Endometrial microvascular endothelial cells (primary cell): Measurements from ENCODE around the gene PDZD4. TPM values are rescaled to one million over a fixed set of nuclear protein-coding genes. Genes with fewer than 3 reads are reported as not detected.

Experiments
- in situ Hi-C: cut with HindIII; loops from 2 replicates; pipeline ENCODE4 v1.10.0; 2017; ENCODE audit warnings: low sequenced_read_pairs, low pct_unique_long_range_greater_than_20kb; ENCODE audit errors: inconsistent ontology term
- total RNA-seq: library from RNA; depleted of rRNA; stranded (reverse); fragments of >200 nt; gene quantifications from one replicate; pipeline ENCODE4 v1.2.3, GENCODE V29; 2015; ENCODE audit errors: inconsistent ontology term

Gene PDZD4
- total RNA-seq, 1 donor from 2014 or later, result not detected

- in situ Hi-C loops, result no loop called here
Observed at GRCh38 chrX:153797415-153798015, 32.8 kb downstream of the PDZD4 start.

GRCh38 chrX:153794897-153795816 lies 35.2 kb downstream of the PDZD4 start:
- in situ Hi-C loops, result no loop called here

GRCh38 chrX:153794018-153794896 lies 36.1 kb downstream of the PDZD4 start, which contains the start of the genes IDH3G and SSR4:
IDH3G (minus strand) TSS chrX:153794375; CDS start chrX:153794326, 49 bp downstream.
SSR4 (plus strand) TSS chrX:153794668; CDS start chrX:153794688, 20 bp downstream.
- in situ Hi-C loops, result no loop called here

DNA sequence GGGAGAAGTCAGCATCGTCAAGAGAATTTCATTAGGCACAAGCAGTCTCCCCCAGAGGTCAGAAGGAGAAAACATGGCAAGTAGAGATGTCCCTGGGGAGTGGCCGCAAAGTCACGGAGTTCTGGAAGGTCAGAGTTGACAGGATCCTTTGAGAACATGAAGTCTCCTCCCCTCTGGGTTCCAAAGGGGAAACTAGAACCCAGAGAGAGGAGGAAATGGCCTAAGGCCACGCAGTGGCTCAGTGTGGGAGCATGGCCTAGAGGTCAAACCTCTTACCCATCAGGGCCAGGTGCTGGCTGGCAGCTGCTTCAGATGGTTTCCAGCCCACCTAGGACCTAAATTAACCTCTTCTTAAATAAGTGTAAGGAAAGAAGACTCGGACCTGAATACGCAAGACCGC lies 37.1 kb downstream of the PDZD4 start:
- in situ Hi-C loops, result no loop called here

- in situ Hi-C loops, result no loop called here
Observed at GRCh38 chrX:153792368-153792767, 38.0 kb downstream of the PDZD4 start.

DNA sequence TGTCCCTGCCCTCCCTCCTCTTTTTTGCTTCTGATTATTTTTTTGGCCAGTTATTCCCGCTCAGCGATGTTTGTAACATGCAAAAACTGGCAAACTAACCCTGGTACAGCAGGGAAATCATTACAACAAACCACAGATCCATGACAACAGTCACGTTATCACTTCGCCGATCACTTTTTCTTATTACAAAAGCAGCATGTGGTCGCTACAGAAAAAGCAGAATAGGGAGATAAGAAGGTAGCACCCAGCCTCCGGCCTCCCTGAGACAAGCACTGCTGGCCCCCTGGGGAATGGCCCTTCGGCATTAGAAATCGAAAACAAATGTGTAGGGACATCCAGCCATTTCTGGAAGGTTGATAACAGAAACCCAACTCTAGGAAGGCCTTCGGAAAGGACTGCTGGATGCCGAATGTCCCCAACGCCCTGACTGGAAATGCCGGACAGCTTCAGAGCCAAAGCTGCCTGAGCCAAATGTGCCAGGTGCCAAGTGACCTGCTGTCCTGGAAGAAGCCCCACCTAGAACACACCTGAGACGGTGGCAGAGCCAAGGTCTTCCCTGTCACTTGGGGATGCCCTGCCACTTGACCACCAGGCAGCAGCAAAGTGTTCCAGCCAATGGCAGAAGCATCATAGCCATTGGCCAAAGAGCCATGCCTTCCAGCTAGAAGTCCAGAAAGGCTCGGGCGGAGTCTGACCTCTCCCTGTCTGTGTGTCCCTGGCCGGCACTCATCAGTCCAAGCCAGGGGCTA lies 39.1 kb downstream of the PDZD4 start:
- in situ Hi-C loops, result no loop called here

DNA sequence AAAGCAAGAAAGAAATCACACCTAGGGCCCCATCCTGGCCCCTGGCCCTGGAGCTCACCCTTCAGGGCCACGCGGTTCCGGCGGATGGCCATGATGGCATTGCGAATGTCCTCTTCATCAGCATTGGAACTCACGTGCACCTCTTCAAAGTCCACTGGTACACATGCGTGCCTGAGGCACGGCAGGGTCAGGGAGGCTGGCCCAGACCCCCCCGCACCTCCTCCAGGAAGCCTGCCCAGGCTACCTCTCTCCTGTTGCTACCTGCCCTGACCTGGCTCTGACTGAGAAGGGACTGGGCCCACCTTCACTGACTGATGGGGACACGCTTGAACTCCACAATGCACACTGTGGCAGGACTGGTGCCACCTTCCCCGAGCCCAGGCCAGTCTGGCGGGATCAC lies 40.7 kb downstream of the PDZD4 start:
- in situ Hi-C loops, result no loop called here

GRCh38 chrX:153786669-153787068 lies 43.7 kb downstream of the PDZD4 start:
- in situ Hi-C loops, result no loop called here

- in situ Hi-C loops, result no loop called here
Observed at GRCh38 chrX:153784325-153784967, 45.9 kb downstream of the PDZD4 start.

DNA sequence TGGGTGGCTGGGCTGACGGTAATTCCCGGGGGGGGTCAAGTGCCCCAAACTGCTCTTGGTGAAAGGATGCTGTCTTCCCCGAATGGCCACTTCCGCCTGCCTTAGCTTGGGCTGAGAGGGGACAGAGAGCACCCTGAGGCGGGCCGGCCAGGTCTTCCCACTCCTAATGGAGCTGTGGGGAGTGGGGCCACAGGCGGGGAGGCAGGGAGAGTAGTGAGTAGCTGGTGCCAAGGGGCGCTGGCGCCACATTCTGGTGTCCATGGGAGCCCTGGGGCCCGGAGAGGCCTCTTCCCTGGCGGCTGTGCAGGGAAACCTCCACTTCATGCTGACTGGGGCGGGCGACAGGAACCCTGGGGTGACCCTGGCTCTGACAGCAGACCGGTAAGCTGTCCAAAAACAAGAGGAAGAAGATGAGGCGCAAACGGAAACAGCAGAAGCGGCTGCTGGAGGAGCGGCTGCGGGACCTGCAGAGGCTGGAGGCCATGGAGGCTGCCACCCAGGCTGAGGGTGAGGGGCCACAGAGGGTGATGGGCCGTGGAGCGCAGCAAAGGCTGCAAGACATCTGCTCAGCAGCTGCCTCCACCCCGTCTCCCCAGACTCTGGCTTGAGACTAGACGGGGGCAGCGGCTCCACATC lies 46.8 kb downstream of the PDZD4 start:
- in situ Hi-C loops, result no loop called here

GRCh38 chrX:153782871-153783270 lies 47.5 kb downstream of the PDZD4 start:
- in situ Hi-C loops, result no loop called here

DNA sequence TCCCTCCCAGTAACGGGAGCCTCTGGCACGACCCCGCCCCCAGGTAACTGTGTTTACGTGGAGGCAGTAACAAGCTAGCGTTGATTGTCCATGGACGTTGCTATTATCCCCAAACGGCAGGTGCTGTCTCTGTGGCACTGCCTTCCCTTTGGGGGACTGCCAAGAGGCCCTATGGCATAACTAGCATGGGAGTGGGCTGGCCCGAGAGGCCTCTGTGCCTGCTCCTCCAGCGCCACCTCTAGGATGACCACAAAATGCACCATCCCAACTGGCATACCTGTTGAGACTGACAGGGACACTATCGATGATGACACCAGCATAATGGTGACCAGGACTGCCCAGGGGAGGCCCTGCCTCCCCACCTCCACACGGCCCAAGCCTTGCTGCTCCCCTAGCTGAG lies 48.0 kb downstream of the PDZD4 start:
- in situ Hi-C loops, result no loop called here

- in situ Hi-C loops, result no loop called here
Observed at GRCh38 chrX:153781428-153782047, 48.8 kb downstream of the PDZD4 start.

DNA sequence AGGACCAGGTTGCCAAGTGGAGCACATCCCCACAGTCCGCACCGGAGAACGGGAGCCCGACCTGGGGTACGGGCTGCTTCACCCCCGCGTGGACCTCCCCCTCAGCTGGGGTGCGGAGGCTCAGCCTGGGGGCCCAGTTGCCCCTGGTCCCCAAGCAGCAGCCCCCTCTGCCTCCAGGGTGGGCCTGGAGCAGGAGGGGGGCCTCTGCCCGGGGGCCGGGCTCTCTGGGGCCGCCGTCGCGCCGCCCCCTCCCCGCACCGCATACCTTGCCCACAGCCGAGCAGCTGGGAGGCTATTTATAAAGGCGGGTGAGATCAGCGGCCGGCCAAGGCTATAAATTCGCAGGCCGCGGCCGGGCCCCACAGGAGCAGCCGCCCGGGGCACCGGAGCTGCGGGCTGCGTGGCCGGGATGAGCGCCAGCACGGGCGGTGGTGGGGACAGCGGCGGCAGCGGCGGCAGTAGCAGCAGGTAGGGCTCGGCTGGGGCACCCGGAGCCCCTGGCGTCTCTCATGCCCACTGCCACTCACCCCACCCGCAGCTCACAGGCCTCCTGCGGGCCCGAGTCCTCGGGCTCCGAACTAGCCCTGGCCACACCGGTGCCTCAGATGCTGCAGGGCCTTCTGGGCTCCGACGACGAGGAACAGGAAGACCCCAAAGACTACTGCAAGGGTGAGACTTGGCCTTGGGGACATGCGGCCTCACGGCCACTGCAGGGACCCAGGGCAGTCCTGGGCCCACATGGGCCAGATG lies 49.5 kb downstream of the PDZD4 start, which contains the start of gene SRPK3:
Gene SRPK3, plus strand, starts transcription at position 364 of the 750 bp plus-strand sequence. Its CDS starts 46 bp downstream, at position 410.
- in situ Hi-C loops, result no loop called here

- in situ Hi-C loops, result no loop called here
Observed at GRCh38 chrX:153779891-153780677, 50.3 kb downstream of the PDZD4 start.

- in situ Hi-C loops, result no loop called here
Observed at GRCh38 chrX:153778684-153779101, 51.7 kb downstream of the PDZD4 start.
